ENCODE measurements around the gene STRA6. TPM values are rescaled to one million over a fixed set of nuclear protein-coding genes. Genes with fewer than 3 reads are reported as not detected.

The STRA6 gene
- total RNA-seq, 1 experiment from 2014 or later: 28.3 TPM

- DNase-seq (ENCODE audit: low read depth): no peak
These were observed 69.6 kb downstream of the STRA6 start for GRCh38 chr15:74132681-74133651.

DNA sequence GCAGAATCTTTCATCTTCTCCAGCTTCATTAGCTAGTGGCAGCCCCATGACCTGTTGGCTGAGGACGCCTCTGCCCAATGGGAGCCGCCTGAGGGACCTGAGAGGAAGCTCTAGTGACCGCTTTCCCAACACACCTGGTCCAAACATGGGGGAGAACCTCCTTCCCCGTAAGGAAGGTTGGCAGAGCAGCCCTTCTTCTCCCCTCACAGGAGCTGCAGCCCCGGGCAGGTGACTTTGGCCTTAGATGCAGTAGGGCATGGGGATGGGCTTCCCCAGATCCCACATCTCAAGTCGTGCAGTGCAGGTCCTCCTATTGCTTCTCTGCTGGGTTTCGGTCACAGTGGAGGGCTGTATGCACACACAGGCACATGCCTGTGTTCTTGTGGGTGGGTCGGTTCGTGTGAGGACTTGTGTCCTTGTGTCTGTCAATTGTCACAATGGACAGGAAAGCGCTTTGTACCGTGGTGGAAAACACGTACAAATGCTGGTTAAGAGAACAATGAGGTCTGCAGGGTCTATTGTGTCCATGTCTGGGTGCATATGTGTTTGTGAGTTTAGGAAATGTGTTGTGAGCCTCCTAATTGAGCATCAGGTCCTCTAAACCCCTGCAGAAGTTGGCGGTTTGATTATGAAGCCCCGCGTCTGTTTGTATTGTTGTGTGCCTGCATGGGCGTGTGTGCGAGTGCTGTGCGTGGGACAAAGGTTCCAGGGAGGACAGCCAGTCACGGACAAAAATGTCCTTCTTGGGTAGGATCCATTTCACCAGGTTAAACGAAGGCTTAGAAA lies 70.8 kb downstream of the STRA6 start:
- DNase-seq (ENCODE audit: low read depth): no peak

GRCh38 chr15:74130849-74131627 lies 71.5 kb downstream of the STRA6 start:
- DNase-seq (ENCODE audit: low read depth): no peak

DNA sequence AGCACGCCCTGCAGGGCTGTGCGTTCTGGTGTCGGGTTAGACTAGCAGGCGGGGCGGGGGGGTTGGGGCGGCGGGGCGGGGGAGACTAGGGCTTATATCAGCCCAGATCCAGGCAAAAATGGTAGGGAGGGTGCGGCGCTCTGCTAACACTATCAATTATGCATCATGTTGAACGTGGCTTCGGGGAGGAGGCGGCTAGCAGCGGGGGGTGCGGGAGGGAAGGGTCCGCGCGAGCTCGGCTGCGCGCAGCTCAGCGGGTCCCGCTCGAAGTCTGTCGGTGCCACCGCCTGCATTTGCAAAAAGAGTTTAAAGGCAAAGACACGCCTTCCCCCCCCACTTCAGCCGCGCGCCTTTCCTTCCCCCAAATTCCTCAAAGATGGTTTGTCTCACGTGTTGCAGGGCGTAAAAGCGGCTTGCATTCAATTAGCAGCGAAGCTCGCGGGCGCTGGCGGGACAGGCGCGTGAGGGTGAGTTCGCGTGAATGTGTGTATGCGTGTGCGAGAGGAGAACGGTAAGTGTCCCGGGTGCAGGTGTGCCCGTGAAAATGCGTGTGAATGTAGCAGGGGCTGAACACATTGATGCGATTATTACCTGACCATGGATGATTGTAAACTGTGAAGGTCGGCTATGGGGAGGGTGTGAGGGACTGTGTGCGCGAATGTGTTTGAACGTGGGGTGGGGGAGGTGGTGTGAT lies 72.3 kb downstream of the STRA6 start, which contains the start of gene ISLR2:
TSS of gene ISLR2 (plus strand) at position 432 of the 694 bp plus-strand sequence. CDS start 2,169 bp downstream, outside the sequence.
- DNase-seq (ENCODE audit: low read depth): no peak

DNA sequence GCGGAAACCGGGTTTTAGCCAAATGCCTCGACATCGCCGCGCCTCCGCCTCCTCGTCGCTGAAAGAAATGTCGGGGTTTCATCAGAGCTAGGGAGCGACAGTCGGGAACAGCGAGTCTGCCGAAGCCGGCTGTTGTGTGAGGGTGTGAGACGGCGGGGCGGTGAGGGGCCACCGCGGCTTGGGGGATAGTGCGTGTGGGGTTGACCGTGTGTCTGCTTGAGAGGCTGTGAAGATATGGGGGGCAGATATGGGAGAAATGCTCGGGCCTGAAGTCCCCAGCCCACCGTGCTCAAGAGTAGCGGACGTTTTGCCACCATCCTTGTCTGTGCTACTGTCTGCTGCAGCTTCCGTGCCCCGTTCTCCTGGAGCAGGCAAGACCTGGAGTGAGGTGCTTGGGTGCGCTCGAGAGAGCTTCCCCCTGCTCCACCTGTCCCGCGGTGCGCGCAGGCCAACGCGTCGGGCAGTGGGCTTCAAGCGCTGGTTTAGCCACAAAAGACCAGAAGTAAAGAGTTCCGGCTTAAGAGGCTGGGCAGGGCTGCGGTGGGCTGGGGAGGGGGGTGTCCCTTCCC lies 72.9 kb downstream of the STRA6 start:
- peak; percentile 33 for DNase-seq (ENCODE audit: low read depth)

Other genes with a start within 250 kb of the STRA6 start
- 14.1 and 19.9 TPM in 2 replicates for gene STOML1, start 210.5 kb downstream of the STRA6 start, total RNA-seq (2014; rRNA removed; shearing (Covaris generic))
- gene PML, start 208.1 kb downstream of the STRA6 start, total RNA-seq (2014; rRNA removed; shearing (Covaris generic)): 42.0 and 46.5 TPM in 2 replicates
- gene GOLGA6A, start 120.2 kb downstream of the STRA6 start, total RNA-seq (2014; rRNA removed; shearing (Covaris generic)): 0.06 TPM in 1 of 2 replicates, not detected in the other
- gene ISLR2, start 72.2 kb downstream of the STRA6 start, total RNA-seq (2014; rRNA removed; shearing (Covaris generic)): not detected in 2 replicates
- gene ISLR, start 29.1 kb downstream of the STRA6 start, total RNA-seq (2014; rRNA removed; shearing (Covaris generic)): 0.06 and 0.29 TPM in 2 replicates
- gene CCDC33, start 33.5 kb upstream of the STRA6 start, total RNA-seq (2014; rRNA removed; shearing (Covaris generic)): 4.9 and 5.9 TPM in 2 replicates
- 0.06 and 0.12 TPM in 2 replicates for gene CYP11A1, start 164.9 kb upstream of the STRA6 start, total RNA-seq (2014; rRNA removed; shearing (Covaris generic))
- gene SEMA7A, start 231.2 kb upstream of the STRA6 start, total RNA-seq (2014; rRNA removed; shearing (Covaris generic)): 36.2 and 48.3 TPM in 2 replicates